Subcutaneous adipose tissue (tissue), 4 donors: ENCODE measurements around the gene SUN2. TPM values are rescaled to one million over a fixed set of nuclear protein-coding genes. Genes with fewer than 3 reads are reported as not detected.

Experiments
- CTCF ChIP-seq: fragments of 450-650 bp; IDR thresholded peaks from one replicate; pipeline ENCODE4 v1.5.1; 2016; ENCODE audit warnings: low read depth, mild to moderate bottlenecking, control low read depth, antibody characterized with exemption, moderate library complexity
- small RNA-seq: library from RNA; depleted of rRNA; stranded (forward); fragments of <200 nt; gene quantifications from one replicate; pipeline ENCODE3, GENCODE V24; 2016
- total RNA-seq, 4 donors: library from RNA; depleted of rRNA; stranded (reverse); fragments of >200 nt; gene quantifications; one replicate each; pipeline ENCODE4 v1.1.0, GENCODE V29; 2016

The SUN2 gene
- total RNA-seq, 4 donors from 2014 or later = 177 to 749 (median 361) TPM

GRCh38 chr22:38684895-38685294, 70.9 kb downstream of the SUN2 start:
- TF ChIP-seq CTCF = no peak

Small RNA genes lying within 50 kb of the gene (small RNA-seq; reads per million reads assigned to genes)
- gene AL021707.8 = not detected

Other genes with a start within 250 kb of the SUN2 start
- gene DDX17, start 249.7 kb downstream of the SUN2 start, total RNA-seq = 100 to 1,000 TPM; 390 to 637 (median 507) TPM
- gene DMC1, start 185.8 kb downstream of the SUN2 start, total RNA-seq = 1 to 10 TPM in 2 of 4 donors, not detected in 2; 2.9 to 5.1 TPM
- 1 to 10 TPM in 1 of 4 donors, under 1 TPM in 1, not detected in 2; 0.88 to 1.9 TPM for gene FAM227A, start 99.6 kb downstream of the SUN2 start, total RNA-seq
- 10 to 100 TPM; 14.9 to 33.8 (median 17.4) TPM for gene CBY1, start 99.4 kb downstream of the SUN2 start, total RNA-seq
- gene TOMM22, start 74.0 kb downstream of the SUN2 start, total RNA-seq = 10 to 100 TPM; 26.6 to 52.2 (median 30.0) TPM
- 10 to 100 TPM; 35.9 to 59.2 (median 50.0) TPM for gene JOSD1, start 55.1 kb downstream of the SUN2 start, total RNA-seq
- gene GTPBP1, start 50.1 kb downstream of the SUN2 start, total RNA-seq = 10 to 100 TPM; 15.7 to 35.2 (median 30.0) TPM
- 10 to 100 TPM in 2 of 4 donors, 1 to 10 TPM in 2; 5.8 to 14.3 (median 8.8) TPM for gene DNAL4, start 38.1 kb upstream of the SUN2 start, total RNA-seq
- 1 to 10 TPM; 2.0 to 5.3 (median 3.6) TPM for gene NPTXR, start 88.0 kb upstream of the SUN2 start, total RNA-seq
- 10 to 100 TPM in 3 of 4 donors, 1 to 10 TPM in 1; 9.3 to 28.8 (median 15.9) TPM for gene CBX6, start 116.2 kb upstream of the SUN2 start, total RNA-seq
- gene APOBEC3A, start 201.6 kb upstream of the SUN2 start, total RNA-seq = under 1 TPM in 3 of 4 donors, not detected in 1; 0.51 to 0.75 (median 0.65) TPM
- gene APOBEC3B, start 226.3 kb upstream of the SUN2 start, total RNA-seq = 1 to 10 TPM in 2 of 4 donors, not detected in 2; 1.3 to 1.7 TPM